ENCODE data around the gene MLC1. TPM values are rescaled to one million over a fixed set of nuclear protein-coding genes. Genes with fewer than 3 reads are reported as not detected.

The MLC1 gene
- total RNA-seq, 1 donor from 2014 or later, result 0.32 TPM

GRCh38 chr22:50101870-50102565, 16.8 kb upstream of the MLC1 start:
- TF ChIP-seq, protein P1, sequence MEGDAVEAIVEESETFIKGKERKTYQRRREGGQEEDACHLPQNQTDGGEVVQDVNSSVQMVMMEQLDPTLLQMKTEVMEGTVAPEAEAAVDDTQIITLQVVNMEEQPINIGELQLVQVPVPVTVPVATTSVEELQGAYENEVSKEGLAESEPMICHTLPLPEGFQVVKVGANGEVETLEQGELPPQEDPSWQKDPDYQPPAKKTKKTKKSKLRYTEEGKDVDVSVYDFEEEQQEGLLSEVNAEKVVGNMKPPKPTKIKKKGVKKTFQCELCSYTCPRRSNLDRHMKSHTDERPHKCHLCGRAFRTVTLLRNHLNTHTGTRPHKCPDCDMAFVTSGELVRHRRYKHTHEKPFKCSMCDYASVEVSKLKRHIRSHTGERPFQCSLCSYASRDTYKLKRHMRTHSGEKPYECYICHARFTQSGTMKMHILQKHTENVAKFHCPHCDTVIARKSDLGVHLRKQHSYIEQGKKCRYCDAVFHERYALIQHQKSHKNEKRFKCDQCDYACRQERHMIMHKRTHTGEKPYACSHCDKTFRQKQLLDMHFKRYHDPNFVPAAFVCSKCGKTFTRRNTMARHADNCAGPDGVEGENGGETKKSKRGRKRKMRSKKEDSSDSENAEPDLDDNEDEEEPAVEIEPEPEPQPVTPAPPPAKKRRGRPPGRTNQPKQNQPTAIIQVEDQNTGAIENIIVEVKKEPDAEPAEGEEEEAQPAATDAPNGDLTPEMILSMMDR (IDR thresholded peaks at IDR 0.05), result no peak

DNA sequence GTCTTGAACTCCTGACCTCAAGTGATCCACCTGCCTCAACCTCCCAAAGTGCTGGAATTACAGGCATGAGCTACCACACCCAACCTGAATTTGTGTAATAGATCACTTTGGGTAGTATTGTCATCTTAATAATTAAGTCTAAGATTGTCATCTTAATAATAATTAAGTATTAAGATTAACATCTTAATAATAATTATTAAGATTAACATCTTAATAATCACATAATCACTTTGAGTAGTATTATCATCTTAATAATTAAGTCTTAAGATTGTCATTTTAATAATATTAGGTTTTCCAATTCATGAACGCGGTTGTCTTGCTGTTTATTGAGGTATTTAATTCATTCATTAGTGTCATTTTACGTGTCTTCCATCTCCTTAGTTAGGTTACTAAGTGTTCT, 12.8 kb upstream of the MLC1 start:
- TF ChIP-seq, protein P1 (IDR thresholded peaks at IDR 0.05), result no peak
- DNase-seq (ENCODE audit: low spot score in 2 of 2), result no peak
- Histone ChIP-seq H3K36me3 (no peaks in the 10 kb centered on the region), H3K4me1 (no peaks in the 10 kb centered on the region), H3K9me3 (no peaks in the 10 kb centered on the region), H3K4me3 (no peak overlapping the region), H3K27me3 (no peaks in the 10 kb centered on the region), H3K27ac (no peak overlapping the region)
- intact Hi-C loops (cut with DNase I), result no loop called here

More at GRCh38 chr22:50101870-50102565, 16.8 kb upstream of the MLC1 start:
- H3K36me3 ChIP-seq, result no peaks in the 10 kb centered on the region
- H3K4me1 ChIP-seq, result no peaks in the 10 kb centered on the region
- DNase-seq (ENCODE audit: low spot score in 2 of 2), result no peak
- H3K4me3 ChIP-seq, result no peak overlapping the region
- no peak overlapping the region for H3K27ac ChIP-seq
- H3K27me3 ChIP-seq, result no peaks in the 10 kb centered on the region
- no peaks in the 10 kb centered on the region for H3K9me3 ChIP-seq
- intact Hi-C loops (cut with DNase I), result no loop called here

DNA sequence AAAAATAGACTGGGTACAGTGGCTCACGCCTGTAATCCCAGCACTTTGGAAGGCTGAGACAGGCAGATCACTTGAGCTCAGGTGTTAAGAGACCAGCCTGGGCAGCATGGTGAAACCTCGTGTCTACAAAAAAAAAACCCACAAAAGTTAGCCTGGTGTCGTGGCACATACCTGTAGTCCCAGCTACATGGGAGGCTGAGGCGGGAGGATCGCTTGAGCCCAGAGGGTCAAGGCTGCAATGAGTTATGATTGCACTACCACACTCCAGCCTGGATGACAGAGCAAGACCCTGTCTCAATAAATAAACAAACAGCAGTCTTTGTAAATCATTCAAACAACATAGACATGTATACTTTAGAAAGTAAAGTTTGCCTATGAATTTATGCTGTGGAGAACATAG, 7.1 kb upstream of the MLC1 start:
- Histone ChIP-seq H3K36me3 (no peaks in the 10 kb centered on the region), H3K4me3 (no peak overlapping the region), H3K27me3 (no peaks in the 10 kb centered on the region), H3K4me1 (no peaks in the 10 kb centered on the region), H3K9me3 (no peaks in the 10 kb centered on the region), H3K27ac (no peak overlapping the region)
- intact Hi-C loops (cut with DNase I), result no loop called here
- TF ChIP-seq, protein P1 (IDR thresholded peaks at IDR 0.05), result no peak
- DNase-seq (ENCODE audit: low spot score in 2 of 2), result no peak

- Histone ChIP-seq H3K36me3 (no peaks in the 10 kb centered on the region), H3K4me3 (no peak overlapping the region), H3K27me3 (no peaks in the 10 kb centered on the region), H3K9me3 (no peaks in the 10 kb centered on the region), H3K4me1 (peaks cover 0 to 4% of the 10 kb centered on the region in 2 donors), H3K27ac (no peak overlapping the region)
- intact Hi-C loops (cut with DNase I), result no loop called here
- TF ChIP-seq, protein P1 (IDR thresholded peaks at IDR 0.05), result no peak
- no peak for DNase-seq (ENCODE audit: low spot score in 2 of 2)
Measured at GRCh38 chr22:50091092-50091768, 6.0 kb upstream of the MLC1 start.

DNA sequence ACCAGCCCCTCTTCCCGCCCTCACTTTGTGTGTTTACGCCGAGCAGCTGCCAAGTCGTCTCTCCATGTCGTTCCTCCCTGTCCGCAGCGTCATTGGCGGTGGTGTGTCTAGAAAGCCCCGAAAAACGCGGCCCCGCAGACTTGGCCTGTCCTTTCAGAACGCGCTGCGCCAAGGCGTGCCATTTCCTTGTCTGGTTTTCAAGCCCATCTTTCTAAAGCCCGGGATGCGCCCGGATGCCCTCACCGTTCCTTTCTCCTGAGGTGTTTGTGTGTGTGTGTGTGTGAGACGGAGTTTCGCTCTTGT, 5.1 kb upstream of the MLC1 start:
- Histone ChIP-seq H3K27ac (no peak overlapping the region), H3K4me1 (peaks cover 0 to 4% of the 10 kb centered on the region in 2 donors), H3K4me3 (no peak overlapping the region), H3K27me3 (no peaks in the 10 kb centered on the region), H3K36me3 (no peaks in the 10 kb centered on the region), H3K9me3 (no peaks in the 10 kb centered on the region)
- TF ChIP-seq, protein P1 (IDR thresholded peaks at IDR 0.05), result no peak
- DNase-seq (ENCODE audit: low spot score in 2 of 2), result no peak
- intact Hi-C loops (cut with DNase I), result no loop called here
